Measurements from ENCODE around the gene RMC1. TPM values are rescaled to one million over a fixed set of nuclear protein-coding genes. Genes with fewer than 3 reads are reported as not detected.

The RMC1 gene
- total RNA-seq, 1 donor from 2014 or later = 28.5 TPM

DNA sequence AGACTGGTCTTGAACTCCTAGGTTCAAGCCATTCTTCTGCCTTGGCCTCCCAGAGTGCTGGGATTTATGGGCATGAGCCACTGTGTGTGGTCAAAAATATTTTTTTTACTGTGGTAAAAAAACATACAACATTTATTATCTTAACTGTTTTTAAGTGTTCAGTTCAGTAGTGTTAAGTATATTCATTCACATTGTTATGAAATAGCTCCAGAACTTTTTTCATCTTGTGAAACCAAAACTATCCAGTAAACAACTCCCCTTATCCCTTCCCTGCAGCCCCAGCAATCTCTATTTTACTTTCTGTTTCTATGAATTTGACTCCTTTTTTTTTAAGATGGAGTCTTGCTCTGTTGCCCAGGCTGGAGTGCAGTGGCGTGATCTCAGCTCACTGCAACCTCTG, 9.3 kb downstream of the RMC1 start:
- Mint-ChIP-seq H3K36me3 (ENCODE audit: unreplicated experiment) (no peaks in the 10 kb centered on the region), H3K27ac (ENCODE audit: unreplicated experiment) (no peak overlapping the region), H3K9me3 (ENCODE audit: unreplicated experiment) (no peaks in the 10 kb centered on the region), H3K4me1 (ENCODE audit: low read depth, unreplicated experiment) (peaks cover 2% of the 10 kb centered on the region), H3K27me3 (ENCODE audit: unreplicated experiment) (no peaks in the 10 kb centered on the region), H3K4me3 (ENCODE audit: unreplicated experiment) (no peak overlapping the region)
- no peak for DNase-seq
- TF ChIP-seq, protein P1, sequence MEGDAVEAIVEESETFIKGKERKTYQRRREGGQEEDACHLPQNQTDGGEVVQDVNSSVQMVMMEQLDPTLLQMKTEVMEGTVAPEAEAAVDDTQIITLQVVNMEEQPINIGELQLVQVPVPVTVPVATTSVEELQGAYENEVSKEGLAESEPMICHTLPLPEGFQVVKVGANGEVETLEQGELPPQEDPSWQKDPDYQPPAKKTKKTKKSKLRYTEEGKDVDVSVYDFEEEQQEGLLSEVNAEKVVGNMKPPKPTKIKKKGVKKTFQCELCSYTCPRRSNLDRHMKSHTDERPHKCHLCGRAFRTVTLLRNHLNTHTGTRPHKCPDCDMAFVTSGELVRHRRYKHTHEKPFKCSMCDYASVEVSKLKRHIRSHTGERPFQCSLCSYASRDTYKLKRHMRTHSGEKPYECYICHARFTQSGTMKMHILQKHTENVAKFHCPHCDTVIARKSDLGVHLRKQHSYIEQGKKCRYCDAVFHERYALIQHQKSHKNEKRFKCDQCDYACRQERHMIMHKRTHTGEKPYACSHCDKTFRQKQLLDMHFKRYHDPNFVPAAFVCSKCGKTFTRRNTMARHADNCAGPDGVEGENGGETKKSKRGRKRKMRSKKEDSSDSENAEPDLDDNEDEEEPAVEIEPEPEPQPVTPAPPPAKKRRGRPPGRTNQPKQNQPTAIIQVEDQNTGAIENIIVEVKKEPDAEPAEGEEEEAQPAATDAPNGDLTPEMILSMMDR (IDR thresholded peaks at IDR 0.05; ENCODE audit: partially characterized antibody, unreplicated experiment) = no peak

- H3K4me1 Mint-ChIP-seq (ENCODE audit: low read depth, unreplicated experiment) = peaks cover 2% of the 10 kb centered on the region
- DNase-seq = peak; percentile 83
- H3K9me3 Mint-ChIP-seq (ENCODE audit: unreplicated experiment) = peaks cover 2% of the 10 kb centered on the region
- H3K27me3 Mint-ChIP-seq (ENCODE audit: unreplicated experiment) = no peaks in the 10 kb centered on the region
- H3K36me3 Mint-ChIP-seq (ENCODE audit: unreplicated experiment) = no peaks in the 10 kb centered on the region
- TF ChIP-seq, protein P1 (IDR thresholded peaks at IDR 0.05; ENCODE audit: partially characterized antibody, unreplicated experiment) = peak; percentile 79
- H3K27ac Mint-ChIP-seq (ENCODE audit: unreplicated experiment) = no peak overlapping the region
- H3K4me3 Mint-ChIP-seq (ENCODE audit: unreplicated experiment) = peak overlapping the region; percentile 9
These were observed 12.7 kb downstream of the RMC1 start for GRCh38 chr18:23515911-23516546.

- peaks cover 4% of the 10 kb centered on the region for H3K27me3 Mint-ChIP-seq (ENCODE audit: unreplicated experiment)
- H3K9me3 Mint-ChIP-seq (ENCODE audit: unreplicated experiment) = peaks cover 9% of the 10 kb centered on the region
- no peak overlapping the region for H3K27ac Mint-ChIP-seq (ENCODE audit: unreplicated experiment)
- no peak for DNase-seq
- H3K36me3 Mint-ChIP-seq (ENCODE audit: unreplicated experiment) = no peaks in the 10 kb centered on the region
- H3K4me1 Mint-ChIP-seq (ENCODE audit: low read depth, unreplicated experiment) = peaks cover 26% of the 10 kb centered on the region
- TF ChIP-seq, protein P1 (IDR thresholded peaks at IDR 0.05; ENCODE audit: partially characterized antibody, unreplicated experiment) = no peak
- H3K4me3 Mint-ChIP-seq (ENCODE audit: unreplicated experiment) = no peak overlapping the region
These were observed 16.4 kb downstream of the RMC1 start for GRCh38 chr18:23519734-23520133.

DNA sequence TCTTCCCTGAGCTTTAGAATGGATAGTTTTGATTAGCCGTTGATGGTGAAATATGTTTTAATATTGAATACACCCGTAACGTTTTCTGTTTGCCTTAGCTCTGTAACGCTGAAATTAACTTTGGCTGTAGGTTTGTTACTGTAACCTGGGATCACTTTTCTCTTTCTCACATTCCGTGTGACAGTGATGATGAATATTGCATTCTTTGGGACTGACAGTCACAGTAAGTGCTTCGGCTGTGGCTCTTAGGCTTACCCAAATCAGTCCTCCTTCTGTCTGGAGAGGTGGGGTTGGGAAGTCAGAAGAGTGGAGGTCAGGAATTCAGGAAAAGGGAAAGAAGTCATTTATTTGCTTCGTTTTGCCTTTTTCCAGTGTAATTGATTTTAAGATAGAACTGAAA, 18.0 kb downstream of the RMC1 start:
- H3K27ac Mint-ChIP-seq (ENCODE audit: unreplicated experiment) = no peak overlapping the region
- TF ChIP-seq, protein P1 (IDR thresholded peaks at IDR 0.05; ENCODE audit: partially characterized antibody, unreplicated experiment) = no peak
- peaks cover 4% of the 10 kb centered on the region for H3K27me3 Mint-ChIP-seq (ENCODE audit: unreplicated experiment)
- H3K36me3 Mint-ChIP-seq (ENCODE audit: unreplicated experiment) = no peaks in the 10 kb centered on the region
- peaks cover 9% of the 10 kb centered on the region for H3K9me3 Mint-ChIP-seq (ENCODE audit: unreplicated experiment)
- H3K4me3 Mint-ChIP-seq (ENCODE audit: unreplicated experiment) = no peak overlapping the region
- DNase-seq = no peak
- peaks cover 25% of the 10 kb centered on the region for H3K4me1 Mint-ChIP-seq (ENCODE audit: low read depth, unreplicated experiment)

- peak overlapping the region; percentile 22 for H3K4me3 Mint-ChIP-seq (ENCODE audit: unreplicated experiment)
- H3K27me3 Mint-ChIP-seq (ENCODE audit: unreplicated experiment) = peaks cover 4% of the 10 kb centered on the region
- peaks cover 4% of the 10 kb centered on the region for H3K36me3 Mint-ChIP-seq (ENCODE audit: unreplicated experiment)
- H3K27ac Mint-ChIP-seq (ENCODE audit: unreplicated experiment) = peak overlapping the region; percentile 96
- H3K9me3 Mint-ChIP-seq (ENCODE audit: unreplicated experiment) = peaks cover 9% of the 10 kb centered on the region
- H3K4me1 Mint-ChIP-seq (ENCODE audit: low read depth, unreplicated experiment) = peaks cover 25% of the 10 kb centered on the region
- TF ChIP-seq, protein P1 (IDR thresholded peaks at IDR 0.05; ENCODE audit: partially characterized antibody, unreplicated experiment) = no peak
- no peak for DNase-seq
These were observed 18.6 kb downstream of the RMC1 start for GRCh38 chr18:23521907-23522306.
